Tibial nerve (tissue), 4 donors: ENCODE measurements around the gene SFTPB.

Experiments
- EP300 ChIP-seq, 2 donors: sonication (generic); formaldehyde crosslinking; IDR thresholded peaks; one replicate each; pipeline ENCODE4 v1.6.1; 2017; ENCODE audit warnings: antibody characterized with exemption in 2 of 2, mild to moderate bottlenecking in 1 of 2
- TF ChIP-seq, protein P1 (sequence below), 5 experiments: fragments of 200-600 bp in 3 of 5; fragments of 450-650 bp in 2 of 5; sonication (generic) in 3 of 5; IDR thresholded peaks; one replicate each; pipeline ENCODE4 v1.5.1; 2016 to 2019; ENCODE audit warnings: antibody characterized with exemption in 5 of 5, mild to moderate bottlenecking in 3 of 5, moderate library complexity in 2 of 5

DNA sequence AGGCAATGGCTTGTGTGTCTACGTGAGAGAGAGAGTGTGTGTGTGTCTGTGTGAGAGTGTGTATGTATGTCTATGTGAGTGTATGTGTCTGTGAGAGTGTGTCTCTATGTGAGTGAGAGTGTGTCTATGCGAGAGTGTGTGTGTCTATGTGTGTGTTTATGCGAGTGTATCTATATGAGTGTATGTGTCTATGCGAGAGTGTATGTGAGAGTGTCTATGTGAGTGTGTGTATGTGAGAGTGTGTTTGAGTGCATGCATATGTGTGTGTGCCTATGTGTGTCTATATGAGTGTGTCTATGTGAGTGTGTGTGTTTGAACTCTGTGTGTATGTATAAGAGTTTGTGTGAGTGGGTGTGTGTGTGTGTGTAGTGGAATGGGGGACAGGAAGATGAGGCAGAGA is 16.4 kb upstream of the SFTPB start:
- TF ChIP-seq, protein P1, sequence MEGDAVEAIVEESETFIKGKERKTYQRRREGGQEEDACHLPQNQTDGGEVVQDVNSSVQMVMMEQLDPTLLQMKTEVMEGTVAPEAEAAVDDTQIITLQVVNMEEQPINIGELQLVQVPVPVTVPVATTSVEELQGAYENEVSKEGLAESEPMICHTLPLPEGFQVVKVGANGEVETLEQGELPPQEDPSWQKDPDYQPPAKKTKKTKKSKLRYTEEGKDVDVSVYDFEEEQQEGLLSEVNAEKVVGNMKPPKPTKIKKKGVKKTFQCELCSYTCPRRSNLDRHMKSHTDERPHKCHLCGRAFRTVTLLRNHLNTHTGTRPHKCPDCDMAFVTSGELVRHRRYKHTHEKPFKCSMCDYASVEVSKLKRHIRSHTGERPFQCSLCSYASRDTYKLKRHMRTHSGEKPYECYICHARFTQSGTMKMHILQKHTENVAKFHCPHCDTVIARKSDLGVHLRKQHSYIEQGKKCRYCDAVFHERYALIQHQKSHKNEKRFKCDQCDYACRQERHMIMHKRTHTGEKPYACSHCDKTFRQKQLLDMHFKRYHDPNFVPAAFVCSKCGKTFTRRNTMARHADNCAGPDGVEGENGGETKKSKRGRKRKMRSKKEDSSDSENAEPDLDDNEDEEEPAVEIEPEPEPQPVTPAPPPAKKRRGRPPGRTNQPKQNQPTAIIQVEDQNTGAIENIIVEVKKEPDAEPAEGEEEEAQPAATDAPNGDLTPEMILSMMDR (IDR thresholded peaks at IDR 0.05): no peak
- no peak for TF ChIP-seq EP300 (IDR thresholded peaks at IDR 0.05)
